ES-I3 (cell line): ENCODE results near the gene FNDC1.

Experiments
- H3K36me3 ChIP-seq: 2 replicates; pipeline ENCODE4 v1.6.1; 2013; ENCODE audit warnings: mild to moderate bottlenecking, low read length, control low read depth, moderate library complexity; ENCODE audit not compliant: insufficient read depth
- H3K4me1 ChIP-seq: 2 replicates; pipeline ENCODE4 v1.6.1; 2013; ENCODE audit warnings: mild to moderate bottlenecking, control low read depth, low read length; ENCODE audit not compliant: insufficient read depth
- H3K9ac ChIP-seq: 2 replicates; pipeline ENCODE4 v1.6.1; 2013; ENCODE audit warnings: low read depth, mild to moderate bottlenecking, low read length, moderate library complexity
- H3K9me3 ChIP-seq: 2 replicates; pipeline ENCODE4 v1.6.1; 2013; ENCODE audit warnings: mild to moderate bottlenecking, low read length, moderate library complexity; ENCODE audit not compliant: control insufficient read depth, insufficient read depth

The FNDC1 gene

GRCh38 chr6:159203304-159204005 is 34.3 kb downstream of the FNDC1 start:
- Histone ChIP-seq H3K4me1 (no peaks in the 10 kb centered on the region), H3K9ac (no peak overlapping the region), H3K9me3 (no peaks in the 10 kb centered on the region), H3K36me3 (no peaks in the 10 kb centered on the region)

GRCh38 chr6:159204605-159205004 is 35.4 kb downstream of the FNDC1 start:
- H3K36me3 ChIP-seq, result no peaks in the 10 kb centered on the region
- no peaks in the 10 kb centered on the region for H3K4me1 ChIP-seq

GRCh38 chr6:159212028-159212427 is 42.8 kb downstream of the FNDC1 start:
- H3K9ac ChIP-seq, result no peak overlapping the region
- H3K9me3 ChIP-seq, result no peaks in the 10 kb centered on the region
- H3K4me1 ChIP-seq, result no peaks in the 10 kb centered on the region
- no peaks in the 10 kb centered on the region for H3K36me3 ChIP-seq

More at GRCh38 chr6:159204605-159205004, 35.4 kb downstream of the FNDC1 start:
- Histone ChIP-seq H3K9me3 (no peaks in the 10 kb centered on the region), H3K9ac (no peak overlapping the region)

- no peak overlapping the region for H3K9ac ChIP-seq
- no peaks in the 10 kb centered on the region for H3K4me1 ChIP-seq
- H3K36me3 ChIP-seq, result no peaks in the 10 kb centered on the region
- no peaks in the 10 kb centered on the region for H3K9me3 ChIP-seq
Observed at GRCh38 chr6:159212525-159213280, 43.5 kb downstream of the FNDC1 start.

GRCh38 chr6:159213405-159213804 is 44.2 kb downstream of the FNDC1 start:
- Histone ChIP-seq H3K9me3 (no peaks in the 10 kb centered on the region), H3K36me3 (no peaks in the 10 kb centered on the region), H3K9ac (no peak overlapping the region), H3K4me1 (no peaks in the 10 kb centered on the region)

GRCh38 chr6:159214281-159214680 is 45.1 kb downstream of the FNDC1 start:
- no peak overlapping the region for H3K9ac ChIP-seq
- no peaks in the 10 kb centered on the region for H3K4me1 ChIP-seq
- no peaks in the 10 kb centered on the region for H3K9me3 ChIP-seq
- H3K36me3 ChIP-seq, result no peaks in the 10 kb centered on the region

- no peaks in the 10 kb centered on the region for H3K36me3 ChIP-seq
- no peaks in the 10 kb centered on the region for H3K9me3 ChIP-seq
- no peak overlapping the region for H3K9ac ChIP-seq
- no peaks in the 10 kb centered on the region for H3K4me1 ChIP-seq
Observed at GRCh38 chr6:159217595-159218275, 48.5 kb downstream of the FNDC1 start.

GRCh38 chr6:159220093-159220492 is 50.9 kb downstream of the FNDC1 start:
- H3K4me1 ChIP-seq, result no peaks in the 10 kb centered on the region
- no peak overlapping the region for H3K9ac ChIP-seq

GRCh38 chr6:159221486-159222170 is 52.4 kb downstream of the FNDC1 start:
- H3K36me3 ChIP-seq, result no peaks in the 10 kb centered on the region
- no peak overlapping the region for H3K9ac ChIP-seq
- no peaks in the 10 kb centered on the region for H3K9me3 ChIP-seq
- no peaks in the 10 kb centered on the region for H3K4me1 ChIP-seq

More at GRCh38 chr6:159220093-159220492, 50.9 kb downstream of the FNDC1 start:
- Histone ChIP-seq H3K9me3 (no peaks in the 10 kb centered on the region), H3K36me3 (no peaks in the 10 kb centered on the region)

GRCh38 chr6:159224452-159224851 is 55.3 kb downstream of the FNDC1 start:
- no peaks in the 10 kb centered on the region for H3K36me3 ChIP-seq
- H3K9me3 ChIP-seq, result no peaks in the 10 kb centered on the region
- no peak overlapping the region for H3K9ac ChIP-seq
- H3K4me1 ChIP-seq, result no peaks in the 10 kb centered on the region

- Histone ChIP-seq H3K9me3 (no peaks in the 10 kb centered on the region), H3K4me1 (no peaks in the 10 kb centered on the region), H3K9ac (no peak overlapping the region), H3K36me3 (no peaks in the 10 kb centered on the region)
Observed at GRCh38 chr6:159229651-159230051, 60.5 kb downstream of the FNDC1 start.

- Histone ChIP-seq H3K9me3 (no peaks in the 10 kb centered on the region), H3K4me1 (no peaks in the 10 kb centered on the region), H3K36me3 (no peaks in the 10 kb centered on the region), H3K9ac (no peak overlapping the region)
Observed at GRCh38 chr6:159232106-159232645, 63.0 kb downstream of the FNDC1 start.

- H3K9me3 ChIP-seq, result no peaks in the 10 kb centered on the region
- no peak overlapping the region for H3K9ac ChIP-seq
- no peaks in the 10 kb centered on the region for H3K4me1 ChIP-seq
- H3K36me3 ChIP-seq, result no peaks in the 10 kb centered on the region
Observed at GRCh38 chr6:159232751-159233150, 63.6 kb downstream of the FNDC1 start.
